Neural crest cell (in vitro differentiated cells): ENCODE results near the gene LDLRAD3. TPM values are rescaled to one million over a fixed set of nuclear protein-coding genes. Genes with fewer than 3 reads are reported as not detected.

ENCODE experiments used
- DNase-seq: peaks from one replicate; pipeline ENCODE4 v3.0.0; 2021; ENCODE audit warnings: low read depth, mixed read lengths, low spot score
- H3K27ac Mint-ChIP-seq: one replicate; pipeline ENCODE4 v1.8.0; 2021; ENCODE audit warnings: mild to moderate bottlenecking, mixed read lengths; ENCODE audit not compliant: unreplicated experiment
- H3K27me3 Mint-ChIP-seq: 2 replicates; pipeline ENCODE4 v1.8.0; 2021; ENCODE audit warnings: low read depth, mild to moderate bottlenecking, mixed read lengths
- H3K36me3 Mint-ChIP-seq: 2 replicates; pipeline ENCODE4 v1.8.0; 2021; ENCODE audit warnings: low read depth, mild to moderate bottlenecking, mixed read lengths
- H3K4me1 Mint-ChIP-seq: 2 replicates; pipeline ENCODE4 v1.8.0; 2021; ENCODE audit warnings: mixed read lengths
- H3K4me3 Mint-ChIP-seq: one replicate; pipeline ENCODE4 v1.8.0; 2021; ENCODE audit warnings: mild to moderate bottlenecking, mixed read lengths
- H3K9me3 Mint-ChIP-seq: 2 replicates; pipeline ENCODE4 v1.8.0; 2021; ENCODE audit warnings: mixed read lengths
- total RNA-seq: library from RNA; stranded (reverse); gene quantifications from 2 replicates; pipeline ENCODE4 v1.2.1, GENCODE V29; 2021
- TF ChIP-seq, protein P1 (sequence below): fragments of 200-600 bp; sonication (generic); conservative IDR thresholded peaks from 2 replicates; pipeline ENCODE4 v1.5.0; 2021; ENCODE audit warnings: antibody characterized with exemption, mild to moderate bottlenecking

Gene LDLRAD3
- total RNA-seq, 1 donor from 2014 or later: 30.1 TPM

DNA sequence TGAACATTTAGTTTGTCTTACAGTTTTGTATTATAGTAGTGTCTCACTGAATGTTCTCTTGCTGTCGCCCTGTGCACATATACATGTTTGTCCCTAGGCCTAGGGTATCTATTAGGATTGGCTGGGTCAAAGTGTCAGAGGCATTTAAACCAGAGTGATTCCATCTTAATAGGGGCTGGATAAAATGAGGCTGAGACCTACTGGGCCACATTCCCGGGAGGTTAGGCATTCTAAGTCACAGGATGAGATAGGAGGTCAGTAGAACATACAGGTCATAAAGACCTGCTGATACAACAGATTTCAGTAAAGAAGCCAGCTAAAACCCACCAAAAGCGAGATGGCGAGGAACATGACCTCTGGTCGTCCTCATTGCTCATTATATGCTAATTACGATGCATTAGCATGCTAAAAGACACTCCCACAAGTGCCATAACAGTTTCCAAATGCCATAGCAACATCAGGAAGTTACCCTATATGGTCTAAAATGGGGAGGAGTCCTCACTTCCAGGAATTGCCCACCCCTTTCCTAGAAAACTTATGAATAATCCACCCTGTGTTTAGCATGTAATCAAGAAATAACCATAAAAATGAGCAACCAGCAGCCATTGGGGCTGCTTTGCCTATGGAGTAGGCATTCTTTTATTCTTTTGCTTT lies 82.6 kb downstream of the LDLRAD3 start:
- H3K9me3 Mint-ChIP-seq: peaks cover 5% of the 10 kb centered on the region
- TF ChIP-seq, protein P1, sequence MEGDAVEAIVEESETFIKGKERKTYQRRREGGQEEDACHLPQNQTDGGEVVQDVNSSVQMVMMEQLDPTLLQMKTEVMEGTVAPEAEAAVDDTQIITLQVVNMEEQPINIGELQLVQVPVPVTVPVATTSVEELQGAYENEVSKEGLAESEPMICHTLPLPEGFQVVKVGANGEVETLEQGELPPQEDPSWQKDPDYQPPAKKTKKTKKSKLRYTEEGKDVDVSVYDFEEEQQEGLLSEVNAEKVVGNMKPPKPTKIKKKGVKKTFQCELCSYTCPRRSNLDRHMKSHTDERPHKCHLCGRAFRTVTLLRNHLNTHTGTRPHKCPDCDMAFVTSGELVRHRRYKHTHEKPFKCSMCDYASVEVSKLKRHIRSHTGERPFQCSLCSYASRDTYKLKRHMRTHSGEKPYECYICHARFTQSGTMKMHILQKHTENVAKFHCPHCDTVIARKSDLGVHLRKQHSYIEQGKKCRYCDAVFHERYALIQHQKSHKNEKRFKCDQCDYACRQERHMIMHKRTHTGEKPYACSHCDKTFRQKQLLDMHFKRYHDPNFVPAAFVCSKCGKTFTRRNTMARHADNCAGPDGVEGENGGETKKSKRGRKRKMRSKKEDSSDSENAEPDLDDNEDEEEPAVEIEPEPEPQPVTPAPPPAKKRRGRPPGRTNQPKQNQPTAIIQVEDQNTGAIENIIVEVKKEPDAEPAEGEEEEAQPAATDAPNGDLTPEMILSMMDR: no peak
- H3K27me3 Mint-ChIP-seq: no peaks in the 10 kb centered on the region
- H3K4me1 Mint-ChIP-seq: peaks cover 30% of the 10 kb centered on the region
- H3K36me3 Mint-ChIP-seq: peaks cover 11% of the 10 kb centered on the region
- no peak for DNase-seq
- H3K4me3 Mint-ChIP-seq: no peak overlapping the region
- no peak overlapping the region for H3K27ac Mint-ChIP-seq

DNA sequence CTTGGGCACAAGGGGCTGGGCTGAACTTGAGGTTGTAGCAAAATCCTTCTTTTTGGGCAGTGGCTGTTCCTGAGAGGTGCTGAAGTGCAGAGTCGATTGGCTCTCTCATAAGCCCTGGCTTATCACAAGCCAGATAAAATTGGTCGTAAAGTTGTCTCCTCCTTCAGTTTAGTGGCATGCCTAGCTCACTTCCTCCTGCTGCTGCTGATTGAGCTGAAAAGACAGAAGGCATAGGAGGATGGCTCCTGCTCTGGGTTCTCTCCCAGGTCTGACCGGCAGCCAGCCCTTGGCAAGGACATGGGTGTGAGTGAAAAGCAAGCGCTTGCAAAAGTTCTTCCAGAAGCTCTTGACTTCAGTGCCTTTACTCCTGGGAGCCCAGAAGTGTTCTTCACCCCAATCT lies 83.9 kb downstream of the LDLRAD3 start:
- H3K4me1 Mint-ChIP-seq: peaks cover 36% of the 10 kb centered on the region
- peaks cover 16% of the 10 kb centered on the region for H3K36me3 Mint-ChIP-seq
- peaks cover 8% of the 10 kb centered on the region for H3K9me3 Mint-ChIP-seq
- TF ChIP-seq, protein P1: no peak
- H3K27ac Mint-ChIP-seq: peak overlapping the region; percentile 31
- H3K27me3 Mint-ChIP-seq: no peaks in the 10 kb centered on the region
- no peak for DNase-seq
- H3K4me3 Mint-ChIP-seq: no peak overlapping the region

DNA sequence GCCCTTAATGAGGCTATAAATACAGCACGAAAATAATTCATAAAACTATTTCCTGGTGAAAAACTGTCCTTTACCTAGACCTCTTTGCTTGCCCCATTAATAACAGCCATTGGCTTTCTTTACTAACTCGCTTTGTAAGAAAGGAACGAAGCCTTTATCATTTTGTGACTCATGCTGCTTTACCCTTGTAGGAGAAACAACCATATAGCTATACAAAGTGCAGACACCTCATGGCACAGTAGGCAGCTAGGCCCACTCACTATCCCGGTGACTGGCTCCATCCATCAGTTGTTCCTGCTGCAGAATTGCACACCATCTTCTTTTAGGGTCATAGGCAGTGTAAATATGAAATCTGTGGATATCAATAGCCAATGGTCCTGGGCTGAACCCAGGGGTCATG lies 85.8 kb downstream of the LDLRAD3 start:
- TF ChIP-seq, protein P1: no peak
- peak overlapping the region; percentile 31 for H3K27ac Mint-ChIP-seq

DNA sequence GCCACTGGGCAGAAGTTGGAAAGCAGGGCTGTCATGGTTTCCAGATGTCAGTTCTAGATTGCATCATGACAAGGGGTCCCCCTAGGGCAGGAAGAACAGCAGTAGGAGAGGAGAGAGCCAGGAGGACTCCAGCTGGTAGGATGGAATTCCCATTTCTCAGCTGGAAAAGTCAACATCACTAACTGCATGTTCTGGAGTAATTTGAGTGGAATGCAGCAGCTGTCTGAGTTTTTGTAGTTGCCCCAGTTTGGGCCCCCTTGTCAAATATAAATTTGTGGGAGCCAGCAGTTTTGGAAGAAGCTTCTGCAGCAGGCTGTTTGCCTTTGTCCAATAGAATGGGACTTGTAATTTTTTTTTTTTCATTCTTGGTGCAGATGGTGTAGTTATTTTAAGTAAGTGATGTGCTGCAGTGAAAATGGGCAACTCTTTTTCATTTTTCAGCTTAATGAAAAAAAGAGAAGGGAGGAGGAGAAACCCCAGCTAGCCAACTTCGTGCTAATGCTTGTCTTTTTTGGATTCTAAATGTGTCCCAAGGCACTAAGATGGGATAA lies 86.9 kb downstream of the LDLRAD3 start:
- peaks cover 33% of the 10 kb centered on the region for H3K4me1 Mint-ChIP-seq
- peaks cover 21% of the 10 kb centered on the region for H3K36me3 Mint-ChIP-seq
- TF ChIP-seq, protein P1: no peak
- peak overlapping the region; percentile 90 for H3K27ac Mint-ChIP-seq
- no peaks in the 10 kb centered on the region for H3K27me3 Mint-ChIP-seq
- no peak overlapping the region for H3K4me3 Mint-ChIP-seq
- DNase-seq: no peak
- peaks cover 14% of the 10 kb centered on the region for H3K9me3 Mint-ChIP-seq

More for the DNA sequence above, 85.8 kb downstream of the LDLRAD3 start:
- Mint-ChIP-seq H3K4me1 (peaks cover 38% of the 10 kb centered on the region), H3K4me3 (no peak overlapping the region), H3K36me3 (peaks cover 21% of the 10 kb centered on the region), H3K27me3 (no peaks in the 10 kb centered on the region), H3K9me3 (peaks cover 14% of the 10 kb centered on the region)
- DNase-seq: no peak

DNA sequence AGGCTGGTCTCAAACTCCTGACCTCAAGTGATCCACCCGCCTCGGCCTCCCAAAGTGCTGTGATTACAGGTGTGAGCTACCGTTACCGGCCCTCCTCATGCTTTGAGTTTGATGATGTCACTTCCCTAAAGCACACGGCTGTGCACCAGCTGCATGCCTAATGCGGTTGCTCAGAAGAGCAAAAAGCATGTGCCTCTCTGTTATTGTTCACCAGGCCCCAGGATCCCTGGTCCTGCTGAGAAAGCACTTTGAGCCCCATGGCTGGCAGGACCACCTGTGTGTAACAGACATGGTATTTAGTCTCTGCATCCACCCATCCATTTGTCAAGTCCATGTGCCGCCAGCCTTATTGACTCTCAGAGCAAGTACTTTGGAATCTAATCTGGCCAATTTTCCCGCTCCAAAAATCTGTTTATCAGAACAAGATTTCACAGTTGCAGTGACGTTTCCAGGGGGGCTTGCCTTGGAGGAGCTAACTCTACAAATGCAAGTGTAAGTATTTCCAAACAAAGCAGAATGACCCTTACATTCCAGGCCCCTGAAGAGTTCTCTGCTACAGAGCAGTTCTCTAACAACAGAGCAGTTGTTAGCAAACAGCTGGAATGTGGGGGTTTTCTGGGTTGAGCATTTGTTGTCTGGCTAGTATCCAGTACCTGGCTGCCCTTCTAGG lies 89.4 kb downstream of the LDLRAD3 start:
- TF ChIP-seq, protein P1: no peak
- peaks cover 15% of the 10 kb centered on the region for H3K36me3 Mint-ChIP-seq
- no peak for DNase-seq
- H3K9me3 Mint-ChIP-seq: peaks cover 10% of the 10 kb centered on the region
- no peaks in the 10 kb centered on the region for H3K27me3 Mint-ChIP-seq
- H3K4me3 Mint-ChIP-seq: no peak overlapping the region
- H3K27ac Mint-ChIP-seq: peak overlapping the region; percentile 43
- H3K4me1 Mint-ChIP-seq: peaks cover 33% of the 10 kb centered on the region
